Activated T-cell treated with anti-CD3 and anti-CD28 coated beads, Interleukin-2, amount 50 U/mL, for 24 hours (primary cell): ENCODE data around the gene ANKRD44.
A peak's percentile ranks its signal among the peaks of the same experiment; 100 is the strongest.

Experiments used
- DNase-seq: peaks from one replicate; pipeline ENCODE4 v3.0.0-alpha.2; 2020
- H3K27ac Mint-ChIP-seq: 2 replicates; pipeline ENCODE4 v1.8.0; 2020; ENCODE audit warnings: mild to moderate bottlenecking, mixed read lengths
- H3K27me3 Mint-ChIP-seq: 2 replicates; pipeline ENCODE4 v1.8.0; 2020; ENCODE audit warnings: mixed read lengths
- H3K36me3 Mint-ChIP-seq: 2 replicates; pipeline ENCODE4 v1.8.0; 2020; ENCODE audit warnings: low read depth, mixed read lengths
- H3K4me1 Mint-ChIP-seq: 2 replicates; pipeline ENCODE4 v1.8.0; 2020; ENCODE audit warnings: low read depth, mixed read lengths
- H3K4me3 Mint-ChIP-seq: 2 replicates; pipeline ENCODE4 v1.8.0; 2020; ENCODE audit warnings: mild to moderate bottlenecking, moderate library complexity, mixed read lengths
- H3K9me3 Mint-ChIP-seq: 2 replicates; pipeline ENCODE4 v1.8.0; 2020; ENCODE audit warnings: mixed read lengths

Gene ANKRD44

GRCh38 chr2:197286805-197287595, 23.6 kb downstream of the ANKRD44 start:
- Mint-ChIP-seq H3K9me3 (peaks cover 5% of the 10 kb centered on the region), H3K4me3 (peak overlapping the region; percentile 63), H3K36me3 (peaks cover 36% of the 10 kb centered on the region), H3K27me3 (no peaks in the 10 kb centered on the region), H3K27ac (peak overlapping the region; percentile 98), H3K4me1 (peaks cover 84% of the 10 kb centered on the region)
- no peak for DNase-seq

DNA sequence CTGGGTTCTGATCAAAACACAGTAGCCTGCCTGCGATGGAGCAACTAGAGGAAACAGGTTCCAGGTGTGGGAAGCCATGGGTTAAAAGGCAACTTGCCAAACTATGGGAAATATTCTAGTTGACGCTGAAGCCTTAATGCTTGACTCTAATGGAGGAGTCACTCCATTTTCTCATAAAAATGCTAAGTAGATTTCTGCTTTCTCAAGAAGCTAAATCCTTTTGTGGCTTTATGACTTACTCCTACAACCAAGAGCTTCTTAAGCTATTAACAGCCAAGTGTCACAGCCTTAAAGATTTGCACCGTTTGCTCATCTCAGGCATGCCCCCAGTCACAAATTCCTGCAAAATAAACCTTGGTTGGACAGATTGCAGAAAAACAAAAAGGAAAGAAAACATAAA, 25.2 kb downstream of the ANKRD44 start:
- H3K36me3 Mint-ChIP-seq: peaks cover 36% of the 10 kb centered on the region
- DNase-seq: no peak
- H3K4me3 Mint-ChIP-seq: no peak overlapping the region
- peak overlapping the region; percentile 98 for H3K27ac Mint-ChIP-seq
- H3K27me3 Mint-ChIP-seq: no peaks in the 10 kb centered on the region
- H3K9me3 Mint-ChIP-seq: peaks cover 2% of the 10 kb centered on the region
- peaks cover 89% of the 10 kb centered on the region for H3K4me1 Mint-ChIP-seq

GRCh38 chr2:197284956-197285355, 25.6 kb downstream of the ANKRD44 start:
- Mint-ChIP-seq H3K4me1 (peaks cover 89% of the 10 kb centered on the region), H3K27me3 (no peaks in the 10 kb centered on the region), H3K27ac (peak overlapping the region; percentile 98), H3K4me3 (no peak overlapping the region), H3K9me3 (peaks cover 2% of the 10 kb centered on the region), H3K36me3 (peaks cover 36% of the 10 kb centered on the region)
- no peak for DNase-seq

GRCh38 chr2:197281421-197281820, 29.2 kb downstream of the ANKRD44 start:
- no peaks in the 10 kb centered on the region for H3K27me3 Mint-ChIP-seq
- peak overlapping the region; percentile 89 for H3K27ac Mint-ChIP-seq

GRCh38 chr2:197280015-197280702, 30.4 kb downstream of the ANKRD44 start:
- peak overlapping the region; percentile 53 for H3K4me3 Mint-ChIP-seq
- H3K27ac Mint-ChIP-seq: peak overlapping the region; percentile 91
- peaks cover 42% of the 10 kb centered on the region for H3K36me3 Mint-ChIP-seq
- DNase-seq: no peak
- no peaks in the 10 kb centered on the region for H3K9me3 Mint-ChIP-seq
- no peaks in the 10 kb centered on the region for H3K27me3 Mint-ChIP-seq
- peaks cover 82% of the 10 kb centered on the region for H3K4me1 Mint-ChIP-seq

More at GRCh38 chr2:197281421-197281820, 29.2 kb downstream of the ANKRD44 start:
- H3K36me3 Mint-ChIP-seq: peaks cover 36% of the 10 kb centered on the region
- DNase-seq: no peak
- H3K4me1 Mint-ChIP-seq: peaks cover 90% of the 10 kb centered on the region
- H3K9me3 Mint-ChIP-seq: no peaks in the 10 kb centered on the region
- no peak overlapping the region for H3K4me3 Mint-ChIP-seq

DNA sequence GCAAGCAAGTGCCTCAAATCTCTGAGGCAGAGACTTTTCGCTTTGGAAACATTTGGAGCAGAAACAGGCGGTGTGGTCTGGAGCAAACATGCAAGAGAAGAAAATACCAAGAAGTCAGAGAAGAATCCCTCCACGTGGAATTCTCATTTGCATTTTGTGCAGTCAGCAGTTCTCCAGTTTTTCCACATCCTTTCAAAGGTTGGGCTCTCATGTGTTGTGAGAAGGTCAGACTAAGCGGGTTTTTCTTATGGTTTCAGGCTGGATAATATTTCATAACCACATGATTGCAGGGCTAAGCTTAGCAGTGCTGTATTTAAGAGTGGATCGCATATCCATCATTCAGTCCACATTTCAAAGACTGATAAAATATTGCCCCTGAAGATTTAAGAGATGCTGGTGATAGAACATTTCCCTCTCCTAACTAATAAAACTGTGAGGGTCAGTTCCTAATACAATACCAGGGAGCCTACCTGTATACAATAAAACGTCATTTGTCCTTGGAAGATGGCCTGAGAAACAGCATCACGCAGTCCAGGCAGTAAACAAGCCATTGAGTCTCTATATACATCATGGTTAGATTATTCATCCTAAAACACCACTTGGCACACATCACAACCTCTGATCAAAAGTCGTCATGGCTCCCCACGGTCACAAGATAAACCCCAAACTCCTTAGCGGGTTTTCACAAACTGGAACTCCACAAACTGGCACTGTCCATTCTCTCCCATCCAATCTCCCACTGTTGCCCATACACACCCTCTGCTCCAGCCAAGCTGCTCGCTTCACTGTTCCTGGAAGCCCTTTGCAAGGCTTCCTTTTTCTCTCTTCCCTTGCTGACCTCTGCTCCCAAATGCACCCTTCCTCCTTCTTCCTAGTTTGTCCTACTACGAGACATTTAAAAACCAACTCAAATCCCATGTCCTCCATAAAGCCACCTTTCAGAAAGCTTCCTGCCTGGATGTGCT, 31.5 kb downstream of the ANKRD44 start:
- peak overlapping the region; percentile 53 for H3K4me3 Mint-ChIP-seq
- no peaks in the 10 kb centered on the region for H3K27me3 Mint-ChIP-seq
- H3K4me1 Mint-ChIP-seq: peaks cover 84% of the 10 kb centered on the region
- peaks cover 41% of the 10 kb centered on the region for H3K36me3 Mint-ChIP-seq
- H3K27ac Mint-ChIP-seq: peak overlapping the region; percentile 91
- no peaks in the 10 kb centered on the region for H3K9me3 Mint-ChIP-seq
- no peak for DNase-seq

DNA sequence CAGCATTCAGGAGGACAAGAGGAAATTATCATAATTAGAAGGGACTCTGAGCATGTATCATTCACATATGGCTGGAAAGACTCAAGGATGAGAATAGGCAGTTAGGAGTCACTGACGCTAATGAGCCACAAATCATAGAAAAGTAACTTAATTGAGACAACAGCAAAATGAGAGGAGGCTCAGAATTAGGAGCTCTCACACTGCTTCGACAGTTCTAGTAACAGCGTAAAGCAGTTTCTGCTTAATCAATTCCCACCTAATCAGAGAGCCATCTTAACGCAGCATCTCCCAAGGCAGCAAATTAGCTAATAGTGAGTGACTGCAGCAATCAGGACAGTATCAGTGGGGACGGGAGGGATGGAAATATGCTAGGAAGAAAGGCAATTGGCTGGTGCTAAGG, 32.8 kb downstream of the ANKRD44 start:
- Mint-ChIP-seq H3K27me3 (no peaks in the 10 kb centered on the region), H3K4me1 (peaks cover 85% of the 10 kb centered on the region), H3K36me3 (peaks cover 47% of the 10 kb centered on the region), H3K4me3 (no peak overlapping the region), H3K9me3 (no peaks in the 10 kb centered on the region), H3K27ac (peak overlapping the region; percentile 66)
- DNase-seq: no peak

- H3K4me1 Mint-ChIP-seq: peaks cover 82% of the 10 kb centered on the region
- no peak for DNase-seq
- peaks cover 3% of the 10 kb centered on the region for H3K9me3 Mint-ChIP-seq
- H3K36me3 Mint-ChIP-seq: peaks cover 48% of the 10 kb centered on the region
- H3K27ac Mint-ChIP-seq: no peak overlapping the region
- no peak overlapping the region for H3K4me3 Mint-ChIP-seq
- H3K27me3 Mint-ChIP-seq: no peaks in the 10 kb centered on the region
Observed at GRCh38 chr2:197276156-197276555, 34.4 kb downstream of the ANKRD44 start.

DNA sequence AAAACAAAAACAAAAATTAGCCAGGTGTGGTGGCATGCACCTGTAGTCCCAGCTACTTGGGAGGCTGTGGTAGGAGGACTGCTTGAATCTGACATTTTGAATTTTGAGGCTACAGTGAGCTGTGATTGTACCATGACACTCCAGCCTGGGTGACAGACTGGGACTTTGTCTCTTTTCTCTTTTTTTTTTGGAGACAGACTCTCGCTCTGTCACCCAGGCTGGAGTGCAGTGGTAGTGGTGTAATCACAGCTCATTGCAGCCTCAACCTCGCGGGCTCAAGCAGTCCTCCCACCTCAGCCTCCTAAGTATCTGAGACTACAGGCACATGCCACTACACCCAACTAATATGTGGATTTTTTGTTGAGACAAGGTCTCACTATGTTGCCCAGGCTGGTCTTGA, 35.6 kb downstream of the ANKRD44 start:
- no peaks in the 10 kb centered on the region for H3K27me3 Mint-ChIP-seq
- peaks cover 3% of the 10 kb centered on the region for H3K9me3 Mint-ChIP-seq
- H3K36me3 Mint-ChIP-seq: peaks cover 39% of the 10 kb centered on the region
- peaks cover 82% of the 10 kb centered on the region for H3K4me1 Mint-ChIP-seq
- H3K27ac Mint-ChIP-seq: peak overlapping the region; percentile 89
- DNase-seq: no peak
- H3K4me3 Mint-ChIP-seq: no peak overlapping the region

DNA sequence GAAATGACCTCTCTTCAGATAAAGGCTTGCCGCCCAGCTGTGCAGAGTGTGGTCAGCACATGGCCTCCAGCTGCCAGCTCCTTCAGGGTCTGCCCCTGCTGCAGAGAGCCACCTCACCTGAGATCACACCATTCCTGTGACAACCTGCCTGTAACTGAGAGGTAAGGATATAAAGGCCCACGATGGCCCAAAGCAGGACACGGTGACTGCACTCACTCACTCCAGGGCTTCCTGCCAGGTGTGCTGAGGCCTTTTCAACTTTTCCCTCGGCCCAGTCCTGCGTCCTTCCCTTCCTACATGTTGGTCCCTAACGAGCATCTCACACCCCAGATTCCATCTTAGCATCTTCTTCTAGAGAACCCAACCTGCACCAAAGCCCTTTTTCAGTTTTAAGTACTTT, 36.2 kb downstream of the ANKRD44 start:
- peaks cover 3% of the 10 kb centered on the region for H3K9me3 Mint-ChIP-seq
- peak overlapping the region; percentile 89 for H3K27ac Mint-ChIP-seq
- no peak for DNase-seq
- H3K27me3 Mint-ChIP-seq: no peaks in the 10 kb centered on the region
- H3K36me3 Mint-ChIP-seq: peaks cover 34% of the 10 kb centered on the region
- H3K4me1 Mint-ChIP-seq: peaks cover 82% of the 10 kb centered on the region
- no peak overlapping the region for H3K4me3 Mint-ChIP-seq

- no peak for DNase-seq
- Mint-ChIP-seq H3K27me3 (no peaks in the 10 kb centered on the region), H3K9me3 (peaks cover 3% of the 10 kb centered on the region), H3K27ac (peak overlapping the region; percentile 85), H3K36me3 (peaks cover 32% of the 10 kb centered on the region), H3K4me1 (peaks cover 82% of the 10 kb centered on the region), H3K4me3 (no peak overlapping the region)
Observed at GRCh38 chr2:197273485-197273884, 37.1 kb downstream of the ANKRD44 start.

DNA sequence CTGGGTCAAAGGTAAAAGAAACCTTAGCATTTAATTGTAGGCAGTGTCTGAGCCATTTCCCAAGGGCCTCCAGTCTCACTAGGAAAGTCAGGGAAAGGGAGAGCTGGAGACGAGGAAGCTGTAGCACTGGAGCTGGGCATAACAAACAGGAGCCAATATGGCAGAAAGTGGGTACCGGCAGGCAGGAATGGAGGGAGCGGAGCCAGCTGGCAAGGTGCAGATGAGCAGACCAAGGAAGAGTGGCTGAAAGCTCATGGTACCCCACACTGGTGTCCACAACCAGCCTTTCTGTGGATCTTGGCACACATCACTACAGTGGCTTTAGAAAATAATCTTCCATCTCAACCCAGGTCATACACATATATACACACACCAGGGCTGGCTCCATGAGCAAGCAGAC, 40.0 kb downstream of the ANKRD44 start:
- H3K36me3 Mint-ChIP-seq: peaks cover 33% of the 10 kb centered on the region
- H3K9me3 Mint-ChIP-seq: peaks cover 3% of the 10 kb centered on the region
- H3K27me3 Mint-ChIP-seq: no peaks in the 10 kb centered on the region
- H3K4me3 Mint-ChIP-seq: no peak overlapping the region
- H3K4me1 Mint-ChIP-seq: peaks cover 92% of the 10 kb centered on the region
- DNase-seq: no peak
- H3K27ac Mint-ChIP-seq: peak overlapping the region; percentile 86

DNA sequence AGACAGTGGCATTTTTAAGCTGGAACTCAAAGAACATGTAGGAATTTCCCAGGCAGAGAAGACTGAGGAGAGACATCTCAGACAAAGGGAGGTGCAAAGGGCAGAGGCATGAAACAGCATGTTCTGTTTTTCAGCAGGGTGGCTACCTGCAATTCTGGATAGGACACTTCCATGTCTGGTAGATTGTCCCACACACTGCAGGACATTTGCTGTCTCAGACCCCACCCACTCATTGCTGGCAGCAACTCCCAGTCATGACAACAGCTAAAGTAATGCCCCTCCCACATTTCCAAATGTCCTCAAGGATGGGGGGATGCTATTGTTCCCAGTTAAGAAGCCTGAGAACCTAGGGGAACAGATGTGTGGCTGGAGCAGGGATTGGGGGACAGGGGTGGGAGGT, 40.8 kb downstream of the ANKRD44 start:
- H3K4me3 Mint-ChIP-seq: peak overlapping the region; percentile 26

More for the DNA sequence above, 40.8 kb downstream of the ANKRD44 start:
- H3K9me3 Mint-ChIP-seq: peaks cover 3% of the 10 kb centered on the region
- H3K4me1 Mint-ChIP-seq: peaks cover 94% of the 10 kb centered on the region
- peak overlapping the region; percentile 86 for H3K27ac Mint-ChIP-seq
- no peaks in the 10 kb centered on the region for H3K27me3 Mint-ChIP-seq
- no peak for DNase-seq
- peaks cover 29% of the 10 kb centered on the region for H3K36me3 Mint-ChIP-seq
